OCI-LY1 (cell line): ENCODE measurements around the gene TRAPPC14.
A peak's percentile ranks its signal among the peaks of the same experiment; 100 is the strongest.

ENCODE experiments used
- H2AFZ ChIP-seq: fragments of 200-600 bp; sonication (generic), shearing (Covaris generic); 2 replicates; pipeline ENCODE4 v1.6.0; 2014; ENCODE audit warnings: antibody characterized with exemption, mild to moderate bottlenecking, low read length
- H3F3A ChIP-seq: fragments of 200-600 bp; sonication (generic), shearing (Covaris generic); 2 replicates; pipeline ENCODE4 v1.6.0; 2014; ENCODE audit warnings: mild to moderate bottlenecking, antibody characterized with exemption, low read length, moderate library complexity; ENCODE audit not compliant: insufficient read depth
- H3K27ac ChIP-seq: fragments of 200-600 bp; sonication (generic); 2 replicates; pipeline ENCODE4 v1.5.1; 2014; ENCODE audit warnings: low read length, mixed run types, mild to moderate bottlenecking, low read depth; ENCODE audit not compliant: poor library complexity, severe bottlenecking
- H3K27me3 ChIP-seq: fragments of 200-600 bp; sonication (generic); 2 replicates; pipeline ENCODE4 v1.6.0; 2014; ENCODE audit warnings: antibody characterized with exemption, mild to moderate bottlenecking, low read length, moderate library complexity; ENCODE audit not compliant: insufficient read depth
- H3K36me3 ChIP-seq: fragments of 200-600 bp; sonication (generic); 2 replicates; pipeline ENCODE4 v1.6.1; 2014; ENCODE audit warnings: mild to moderate bottlenecking, antibody characterized with exemption, low read length, moderate library complexity, mixed read lengths; ENCODE audit not compliant: insufficient read depth
- H3K4me1 ChIP-seq: fragments of 200-600 bp; sonication (generic); 2 replicates; pipeline ENCODE4 v1.5.1; 2014; ENCODE audit warnings: mild to moderate bottlenecking, low read length, moderate library complexity; ENCODE audit not compliant: insufficient read depth, severe bottlenecking
- H3K4me2 ChIP-seq: fragments of 200-600 bp; sonication (generic), shearing (Covaris generic); 2 replicates; pipeline ENCODE4 v1.6.1; 2014; ENCODE audit warnings: low read length
- H3K4me3 ChIP-seq: fragments of 200-600 bp; sonication (generic); 2 replicates; pipeline ENCODE4 v1.5.1; 2014; ENCODE audit warnings: low read length, low read depth, mild to moderate bottlenecking, mixed read lengths; ENCODE audit not compliant: poor library complexity, severe bottlenecking
- H3K79me2 ChIP-seq: fragments of 200-600 bp; shearing (Covaris generic); 2 replicates; pipeline ENCODE4 v1.6.1; 2016; ENCODE audit warnings: mixed run types, low read length, mixed read lengths; ENCODE audit not compliant: insufficient read depth
- H3K9ac ChIP-seq: fragments of 200-600 bp; sonication (generic), shearing (Covaris generic); 2 replicates; pipeline ENCODE4 v1.6.1; 2014; ENCODE audit warnings: mild to moderate bottlenecking, low read length, mixed read lengths
- H3K9me2 ChIP-seq: fragments of 200-600 bp; sonication (generic), shearing (Covaris generic); 2 replicates; pipeline ENCODE4 v1.6.1; 2014; ENCODE audit warnings: low read depth, mild to moderate bottlenecking, low read length, mixed read lengths
- H3K9me3 ChIP-seq: fragments of 200-600 bp; shearing (Covaris generic); 2 replicates; pipeline ENCODE4 v1.6.1; 2014; ENCODE audit warnings: low read length, mixed read lengths
- H4K20me1 ChIP-seq: fragments of 200-600 bp; sonication (generic), shearing (Covaris generic); 2 replicates; pipeline ENCODE4 v1.6.0; 2016; ENCODE audit warnings: mild to moderate bottlenecking, low read length; ENCODE audit not compliant: insufficient read depth
- EZH2 ChIP-seq: fragments of 200-600 bp; sonication (generic), shearing (Covaris generic); IDR thresholded peaks from 2 replicates; pipeline ENCODE4 v1.8.0; 2017; ENCODE audit warnings: borderline replicate concordance, mixed run types, mild to moderate bottlenecking, antibody characterized with exemption, low read length, moderate library complexity, mixed read lengths
- TF ChIP-seq, protein P1 (sequence below): fragments of 200-600 bp; sonication (generic), shearing (Covaris generic); IDR thresholded peaks from 2 replicates; pipeline ENCODE4 v1.5.1; 2017; ENCODE audit warnings: mild to moderate bottlenecking, antibody characterized with exemption, low read length, moderate library complexity, mixed read lengths

The TRAPPC14 gene

GRCh38 chr7:100120733-100121036, 37.8 kb downstream of the TRAPPC14 start:
- H3K4me3 ChIP-seq: peak overlapping the region; percentile 75
- no peaks in the 10 kb centered on the region for H3K9me3 ChIP-seq
- H3K27me3 ChIP-seq: no peaks in the 10 kb centered on the region
- H2AFZ ChIP-seq: no peak overlapping the region
- H3K9me2 ChIP-seq: no peaks in the 10 kb centered on the region
- peaks cover 42% of the 10 kb centered on the region for H3K4me1 ChIP-seq
- no peaks in the 10 kb centered on the region for H3K79me2 ChIP-seq
- no peaks in the 10 kb centered on the region for H4K20me1 ChIP-seq
- no peak for TF ChIP-seq EZH2
- TF ChIP-seq, protein P1, sequence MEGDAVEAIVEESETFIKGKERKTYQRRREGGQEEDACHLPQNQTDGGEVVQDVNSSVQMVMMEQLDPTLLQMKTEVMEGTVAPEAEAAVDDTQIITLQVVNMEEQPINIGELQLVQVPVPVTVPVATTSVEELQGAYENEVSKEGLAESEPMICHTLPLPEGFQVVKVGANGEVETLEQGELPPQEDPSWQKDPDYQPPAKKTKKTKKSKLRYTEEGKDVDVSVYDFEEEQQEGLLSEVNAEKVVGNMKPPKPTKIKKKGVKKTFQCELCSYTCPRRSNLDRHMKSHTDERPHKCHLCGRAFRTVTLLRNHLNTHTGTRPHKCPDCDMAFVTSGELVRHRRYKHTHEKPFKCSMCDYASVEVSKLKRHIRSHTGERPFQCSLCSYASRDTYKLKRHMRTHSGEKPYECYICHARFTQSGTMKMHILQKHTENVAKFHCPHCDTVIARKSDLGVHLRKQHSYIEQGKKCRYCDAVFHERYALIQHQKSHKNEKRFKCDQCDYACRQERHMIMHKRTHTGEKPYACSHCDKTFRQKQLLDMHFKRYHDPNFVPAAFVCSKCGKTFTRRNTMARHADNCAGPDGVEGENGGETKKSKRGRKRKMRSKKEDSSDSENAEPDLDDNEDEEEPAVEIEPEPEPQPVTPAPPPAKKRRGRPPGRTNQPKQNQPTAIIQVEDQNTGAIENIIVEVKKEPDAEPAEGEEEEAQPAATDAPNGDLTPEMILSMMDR: no peak
- peaks cover 18% of the 10 kb centered on the region; the same call in 1 of the 2 replicates for H3K36me3 ChIP-seq
- H3K4me2 ChIP-seq: peak overlapping the region; percentile 79
- H3F3A ChIP-seq: no peaks in the 10 kb centered on the region
- H3K27ac ChIP-seq: peak overlapping the region; percentile 76
- peak overlapping the region; percentile 78 for H3K9ac ChIP-seq

DNA sequence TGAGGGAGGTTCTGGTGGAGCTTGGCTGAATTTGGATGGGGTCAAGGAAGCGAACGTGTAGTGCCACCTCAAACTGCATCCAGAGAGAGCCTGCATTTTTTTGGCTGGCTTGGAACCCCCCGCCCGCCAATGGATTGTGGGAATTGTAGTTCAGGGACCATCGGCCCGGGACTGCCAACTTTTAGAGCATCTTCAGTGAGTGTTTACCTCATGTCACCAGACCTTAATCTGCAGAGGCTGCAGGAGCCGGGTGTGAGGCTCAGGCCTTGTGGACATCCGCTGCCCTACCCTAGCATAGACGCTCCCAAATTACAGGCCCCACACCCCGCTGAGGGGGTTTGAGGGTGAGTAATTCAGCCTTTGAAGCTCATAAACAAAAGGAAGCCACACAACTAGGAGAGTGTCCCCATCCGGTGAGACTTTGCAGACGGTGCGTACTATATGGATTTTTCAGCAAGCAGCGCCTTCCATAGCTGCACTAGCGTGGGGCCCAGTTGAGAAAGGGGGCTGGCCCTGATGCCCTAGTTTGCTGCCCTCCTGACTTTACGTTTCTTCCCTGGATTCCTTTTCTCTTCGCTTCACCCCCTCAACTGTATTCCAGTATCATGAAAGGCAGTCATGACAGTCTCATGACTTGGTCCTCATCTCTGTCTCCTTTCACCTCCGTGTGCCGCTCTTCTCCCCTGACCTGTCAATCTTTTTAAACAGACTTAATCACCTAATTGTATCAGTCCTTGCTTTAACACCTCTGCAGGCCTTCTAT, 38.4 kb downstream of the TRAPPC14 start:
- Histone ChIP-seq H2AFZ (no peak overlapping the region), H3K36me3 (peaks cover 14% of the 10 kb centered on the region; the same call in 1 of the 2 replicates), H3K9me2 (no peaks in the 10 kb centered on the region), H3K27ac (peak overlapping the region; percentile 76), H3K27me3 (no peaks in the 10 kb centered on the region), H3K9ac (peak overlapping the region; percentile 78), H4K20me1 (no peaks in the 10 kb centered on the region), H3K4me3 (peak overlapping the region; percentile 75), H3K4me1 (peaks cover 37% of the 10 kb centered on the region), H3K79me2 (no peaks in the 10 kb centered on the region), H3K9me3 (no peaks in the 10 kb centered on the region), H3F3A (no peaks in the 10 kb centered on the region), H3K4me2 (peak overlapping the region; percentile 79)
- TF ChIP-seq, protein P1: no peak

- no peaks in the 10 kb centered on the region for H3K79me2 ChIP-seq
- no peaks in the 10 kb centered on the region for H3K27me3 ChIP-seq
- H3K36me3 ChIP-seq: peaks cover 6% of the 10 kb centered on the region; the same call in 1 of the 2 replicates
- no peak within 1 kb of the TSS for H2AFZ ChIP-seq
- no peak for TF ChIP-seq EZH2
- TF ChIP-seq, protein P1: no peak
- peak within 1 kb of the TSS; percentile 78 for H3K9ac ChIP-seq
- H3K27ac ChIP-seq: peak within 1 kb of the TSS; percentile 76
- peak within 1 kb of the TSS; percentile 75 for H3K4me3 ChIP-seq
- peaks cover 29% of the 10 kb centered on the region for H3K4me1 ChIP-seq
- peak within 1 kb of the TSS; percentile 79 for H3K4me2 ChIP-seq
- H3K9me2 ChIP-seq: no peaks in the 10 kb centered on the region
- H4K20me1 ChIP-seq: no peaks in the 10 kb centered on the region
- H3K9me3 ChIP-seq: no peaks in the 10 kb centered on the region
- no peaks in the 10 kb centered on the region for H3F3A ChIP-seq
Measured at GRCh38 chr7:100119072-100119969, 39.2 kb downstream of the TRAPPC14 start, which contains the start of the genes CNPY4 and TAF6. Gene CNPY4, plus strand, starts transcription at chr7:100119634. Its CDS starts 111 bp downstream, at chr7:100119745. Gene TAF6, minus strand, starts transcription at chr7:100119358. Its CDS starts 5,149 bp downstream, at chr7:100114209.
